Neural cell (in vitro differentiated cells): ENCODE data around the gene PEF1. TPM values are rescaled to one million over a fixed set of nuclear protein-coding genes. Genes with fewer than 3 reads are reported as not detected.

Experiments
- H2AFZ ChIP-seq: fragments of 200-600, 300-800 bp; sonication (generic), shearing (Covaris generic); 2 replicates; pipeline ENCODE4 v1.6.0; 2014; ENCODE audit warnings: low read depth, mild to moderate bottlenecking, antibody characterized with exemption, low read length, moderate library complexity
- H3F3A ChIP-seq: fragments of 200-600 bp; shearing (Covaris generic); 2 replicates; pipeline ENCODE4 v1.6.1; 2016; ENCODE audit warnings: mild to moderate bottlenecking, moderate library complexity, mixed read lengths, antibody characterized with exemption, low read length; ENCODE audit not compliant: insufficient read depth, poor library complexity, severe bottlenecking
- H3K27ac ChIP-seq: fragments of 200-600, 300-800 bp; sonication (generic), shearing (Covaris generic); 2 replicates; pipeline ENCODE4 v1.5.1; 2014; ENCODE audit warnings: mild to moderate bottlenecking, low read length, moderate library complexity
- H3K27me3 ChIP-seq: fragments of 300-800, 200-600 bp; sonication (generic), shearing (Covaris generic); 2 replicates; pipeline ENCODE4 v1.6.0; 2014; ENCODE audit warnings: mild to moderate bottlenecking, low read depth, low read length, moderate library complexity; ENCODE audit not compliant: insufficient read depth
- H3K36me3 ChIP-seq: fragments of 300-800, 200-600 bp; sonication (generic), shearing (Covaris generic); 2 replicates; pipeline ENCODE4 v1.5.1; 2014; ENCODE audit warnings: mild to moderate bottlenecking, antibody characterized with exemption, low read length, moderate library complexity; ENCODE audit not compliant: insufficient read depth
- H3K4me2 ChIP-seq: fragments of 300-800, 200-600 bp; sonication (generic), shearing (Covaris generic); 2 replicates; pipeline ENCODE4 v1.6.0; 2014; ENCODE audit warnings: mild to moderate bottlenecking, low read length
- H3K4me3 ChIP-seq: fragments of 300-800, 200-600 bp; sonication (generic), shearing (Covaris generic); 2 replicates; pipeline ENCODE4 v1.5.1; 2014; ENCODE audit warnings: mild to moderate bottlenecking, low read length, moderate library complexity
- H3K79me2 ChIP-seq: fragments of 200-600 bp; shearing (Covaris generic); replicated peaks from 2 replicates; pipeline ENCODE4 v1.6.0; 2014; ENCODE audit warnings: mild to moderate bottlenecking, low read length, moderate library complexity; ENCODE audit not compliant: insufficient read depth
- H3K9ac ChIP-seq: fragments of 300-800, 200-600 bp; sonication (generic), shearing (Covaris generic); 2 replicates; pipeline ENCODE4 v1.6.1; 2016; ENCODE audit warnings: mild to moderate bottlenecking, low read length, mixed read lengths
- H3K9me2 ChIP-seq: fragments of 200-600 bp; shearing (Covaris generic); 2 replicates; pipeline ENCODE4 v1.6.1; 2016; ENCODE audit warnings: mild to moderate bottlenecking, low read length, mixed read lengths; ENCODE audit not compliant: insufficient read depth
- H3K9me3 ChIP-seq: fragments of 200-600, 300-800 bp; sonication (generic), shearing (Covaris generic); 2 replicates; pipeline ENCODE4 v1.6.1; 2016; ENCODE audit warnings: mild to moderate bottlenecking, mixed run types, low read length, moderate library complexity, mixed read lengths
- H4K20me1 ChIP-seq: fragments of 200-600 bp; shearing (Covaris generic); 2 replicates; pipeline ENCODE4 v1.6.1; 2016; ENCODE audit warnings: mild to moderate bottlenecking, mixed run types; ENCODE audit not compliant: insufficient read depth
- EP300 ChIP-seq: fragments of 450-650 bp; conservative IDR thresholded peaks from 2 replicates; pipeline ENCODE4 v1.6.1; 2014; ENCODE audit warnings: antibody characterized with exemption, mild to moderate bottlenecking, moderate library complexity; ENCODE audit not compliant: poor library complexity, severe bottlenecking
- EZH2 ChIP-seq: fragments of 200-600, 300-800 bp; shearing (Covaris generic), sonication (generic); IDR thresholded peaks from 2 replicates; pipeline ENCODE4 v1.6.1; 2014; ENCODE audit warnings: antibody characterized with exemption, low read length, borderline replicate concordance, mild to moderate bottlenecking; ENCODE audit not compliant: insufficient read depth, poor library complexity, severe bottlenecking
- MXI1 ChIP-seq: fragments of 450-650 bp; conservative IDR thresholded peaks from 2 replicates; pipeline ENCODE4 v1.6.1; 2014; ENCODE audit warnings: antibody characterized with exemption, mild to moderate bottlenecking; ENCODE audit not compliant: poor library complexity, severe bottlenecking
- POLR2AphosphoS5 ChIP-seq: IDR thresholded peaks from 2 replicates; pipeline ENCODE4 v1.6.1; 2012
- RAD21 ChIP-seq: fragments of 450-650 bp; conservative IDR thresholded peaks from 2 replicates; pipeline ENCODE4 v1.6.1; 2014; ENCODE audit warnings: antibody characterized with exemption, mild to moderate bottlenecking, moderate library complexity
- SMC3 ChIP-seq: fragments of 450-650 bp; conservative IDR thresholded peaks from 2 replicates; pipeline ENCODE4 v1.6.1; 2014; ENCODE audit warnings: antibody characterized with exemption, mild to moderate bottlenecking, moderate library complexity; ENCODE audit not compliant: poor library complexity
- TAF1 ChIP-seq: IDR thresholded peaks from 2 replicates; pipeline ENCODE4 v1.6.1; 2012; ENCODE audit warnings: low read depth
- polyA plus RNA-seq: library from polyadenylated mRNA; depleted of rRNA; stranded (reverse); fragments of >200 nt; gene quantifications from 2 replicates; pipeline ENCODE4 v1.2.3, GENCODE V29; 2014
- TF ChIP-seq, protein P1 (sequence below): IDR thresholded peaks from 2 replicates; pipeline ENCODE4 v1.6.1; 2012; ENCODE audit warnings: borderline replicate concordance
- TF ChIP-seq, protein P2 (sequence below): fragments of 450-650 bp; IDR thresholded peaks from 2 replicates; pipeline ENCODE4 v1.5.1; 2014; ENCODE audit warnings: antibody characterized with exemption, mild to moderate bottlenecking, moderate library complexity; ENCODE audit not compliant: poor library complexity, severe bottlenecking

The PEF1 gene
- polyA plus RNA-seq, 1 donor from 2014 or later = 48.2 TPM

DNA sequence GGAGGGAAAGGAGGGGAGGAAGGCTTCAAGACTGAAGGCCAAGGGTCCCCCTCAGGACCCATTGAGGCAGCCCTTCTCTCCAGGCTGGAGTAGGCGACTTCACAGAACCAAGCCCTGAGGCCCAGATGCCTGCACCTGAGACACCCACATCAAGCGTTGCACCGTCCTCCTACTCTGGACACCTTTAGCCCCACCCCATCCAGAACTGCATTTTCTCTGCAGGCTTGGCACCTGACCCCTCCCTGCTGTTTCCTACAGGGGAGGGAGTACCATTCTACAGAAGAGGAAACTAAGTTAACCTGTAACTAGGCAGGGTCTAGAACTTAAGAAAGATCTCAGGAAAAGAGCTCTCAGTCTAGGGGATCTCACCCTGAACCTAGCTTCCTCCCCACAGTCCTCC, 12.0 kb downstream of the PEF1 start:
- peaks cover 12% of the 10 kb centered on the region for H3K79me2 ChIP-seq
- no peak overlapping the region for H3K4me3 ChIP-seq
- H3F3A ChIP-seq = no peaks in the 10 kb centered on the region
- H3K9me2 ChIP-seq = no peaks in the 10 kb centered on the region
- H3K9me3 ChIP-seq = no peaks in the 10 kb centered on the region
- no peaks in the 10 kb centered on the region for H3K27me3 ChIP-seq
- TF ChIP-seq RAD21 = no peak
- TF ChIP-seq, protein P1, sequence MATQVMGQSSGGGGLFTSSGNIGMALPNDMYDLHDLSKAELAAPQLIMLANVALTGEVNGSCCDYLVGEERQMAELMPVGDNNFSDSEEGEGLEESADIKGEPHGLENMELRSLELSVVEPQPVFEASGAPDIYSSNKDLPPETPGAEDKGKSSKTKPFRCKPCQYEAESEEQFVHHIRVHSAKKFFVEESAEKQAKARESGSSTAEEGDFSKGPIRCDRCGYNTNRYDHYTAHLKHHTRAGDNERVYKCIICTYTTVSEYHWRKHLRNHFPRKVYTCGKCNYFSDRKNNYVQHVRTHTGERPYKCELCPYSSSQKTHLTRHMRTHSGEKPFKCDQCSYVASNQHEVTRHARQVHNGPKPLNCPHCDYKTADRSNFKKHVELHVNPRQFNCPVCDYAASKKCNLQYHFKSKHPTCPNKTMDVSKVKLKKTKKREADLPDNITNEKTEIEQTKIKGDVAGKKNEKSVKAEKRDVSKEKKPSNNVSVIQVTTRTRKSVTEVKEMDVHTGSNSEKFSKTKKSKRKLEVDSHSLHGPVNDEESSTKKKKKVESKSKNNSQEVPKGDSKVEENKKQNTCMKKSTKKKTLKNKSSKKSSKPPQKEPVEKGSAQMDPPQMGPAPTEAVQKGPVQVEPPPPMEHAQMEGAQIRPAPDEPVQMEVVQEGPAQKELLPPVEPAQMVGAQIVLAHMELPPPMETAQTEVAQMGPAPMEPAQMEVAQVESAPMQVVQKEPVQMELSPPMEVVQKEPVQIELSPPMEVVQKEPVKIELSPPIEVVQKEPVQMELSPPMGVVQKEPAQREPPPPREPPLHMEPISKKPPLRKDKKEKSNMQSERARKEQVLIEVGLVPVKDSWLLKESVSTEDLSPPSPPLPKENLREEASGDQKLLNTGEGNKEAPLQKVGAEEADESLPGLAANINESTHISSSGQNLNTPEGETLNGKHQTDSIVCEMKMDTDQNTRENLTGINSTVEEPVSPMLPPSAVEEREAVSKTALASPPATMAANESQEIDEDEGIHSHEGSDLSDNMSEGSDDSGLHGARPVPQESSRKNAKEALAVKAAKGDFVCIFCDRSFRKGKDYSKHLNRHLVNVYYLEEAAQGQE = no peak
- no peak overlapping the region for H2AFZ ChIP-seq
- H3K9ac ChIP-seq = no peak overlapping the region
- H3K4me2 ChIP-seq = no peak overlapping the region
- no peaks in the 10 kb centered on the region for H3K36me3 ChIP-seq
- H3K27ac ChIP-seq = no peak overlapping the region
- H4K20me1 ChIP-seq = no peaks in the 10 kb centered on the region

GRCh38 chr1:31628931-31629556, 15.6 kb downstream of the PEF1 start:
- Histone ChIP-seq H3K79me2 (no peaks in the 10 kb centered on the region), H3K4me2 (no peak overlapping the region), H4K20me1 (no peaks in the 10 kb centered on the region), H3K9ac (no peak overlapping the region), H3F3A (no peaks in the 10 kb centered on the region), H3K27ac (no peak overlapping the region), H3K4me3 (no peak overlapping the region), H2AFZ (no peak overlapping the region), H3K27me3 (no peaks in the 10 kb centered on the region), H3K9me3 (no peaks in the 10 kb centered on the region), H3K9me2 (no peaks in the 10 kb centered on the region), H3K36me3 (no peaks in the 10 kb centered on the region)
- TF ChIP-seq, protein P2, sequence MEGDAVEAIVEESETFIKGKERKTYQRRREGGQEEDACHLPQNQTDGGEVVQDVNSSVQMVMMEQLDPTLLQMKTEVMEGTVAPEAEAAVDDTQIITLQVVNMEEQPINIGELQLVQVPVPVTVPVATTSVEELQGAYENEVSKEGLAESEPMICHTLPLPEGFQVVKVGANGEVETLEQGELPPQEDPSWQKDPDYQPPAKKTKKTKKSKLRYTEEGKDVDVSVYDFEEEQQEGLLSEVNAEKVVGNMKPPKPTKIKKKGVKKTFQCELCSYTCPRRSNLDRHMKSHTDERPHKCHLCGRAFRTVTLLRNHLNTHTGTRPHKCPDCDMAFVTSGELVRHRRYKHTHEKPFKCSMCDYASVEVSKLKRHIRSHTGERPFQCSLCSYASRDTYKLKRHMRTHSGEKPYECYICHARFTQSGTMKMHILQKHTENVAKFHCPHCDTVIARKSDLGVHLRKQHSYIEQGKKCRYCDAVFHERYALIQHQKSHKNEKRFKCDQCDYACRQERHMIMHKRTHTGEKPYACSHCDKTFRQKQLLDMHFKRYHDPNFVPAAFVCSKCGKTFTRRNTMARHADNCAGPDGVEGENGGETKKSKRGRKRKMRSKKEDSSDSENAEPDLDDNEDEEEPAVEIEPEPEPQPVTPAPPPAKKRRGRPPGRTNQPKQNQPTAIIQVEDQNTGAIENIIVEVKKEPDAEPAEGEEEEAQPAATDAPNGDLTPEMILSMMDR = no peak
- TF ChIP-seq, protein P1 = no peak
- TF ChIP-seq EZH2 = no peak
- TF ChIP-seq EP300 = no peak
- no peak for TF ChIP-seq POLR2AphosphoS5
- TF ChIP-seq MXI1 = no peak
- TF ChIP-seq SMC3 = no peak
- no peak for TF ChIP-seq TAF1
- no peak for TF ChIP-seq RAD21
